Thyroid gland (tissue), 4 donors: Measurements from ENCODE around the gene SETD3.

Experiments
- CTCF ChIP-seq, 6 experiments: fragments of 200-600 bp in 3 of 6; fragments of 450-650 bp in 3 of 6; sonication (generic) in 3 of 6; IDR thresholded peaks; one replicate each; pipeline ENCODE4 v1.5.1; 2016 to 2019; ENCODE audit warnings: antibody characterized with exemption in 6 of 6, mild to moderate bottlenecking in 2 of 6, inconsistent platforms in 1 of 6, moderate library complexity in 1 of 6
- POLR2A ChIP-seq, 2 donors: fragments of 450-650 bp; IDR thresholded peaks; one replicate each; pipeline ENCODE4 v1.6.1; 2017; ENCODE audit warnings: antibody characterized with exemption in 2 of 2, mild to moderate bottlenecking in 2 of 2, moderate library complexity in 1 of 2

- TF ChIP-seq CTCF (IDR thresholded peaks at IDR 0.05) = no peak
- TF ChIP-seq POLR2A (IDR thresholded peaks at IDR 0.05) = no peak
Measured at GRCh38 chr14:99401621-99402284, 78.9 kb downstream of the SETD3 start.
